HFF-Myc (cell line): ENCODE results near the gene CCDC80.

Experiments used
- DNase-seq: peaks from one replicate; pipeline ENCODE4 v3.0.0-alpha.2; 2011; ENCODE audit warnings: low read depth; ENCODE audit errors: extremely low read depth
- H3K4me3 ChIP-seq: replicated peaks from 2 replicates; pipeline ENCODE4 v1.5.1; 2011; ENCODE audit warnings: low read depth, mild to moderate bottlenecking, control low read depth, low read length
- TF ChIP-seq, protein P1 (sequence below): IDR thresholded peaks from 2 replicates; pipeline ENCODE4 v1.5.1; 2012; ENCODE audit warnings: mild to moderate bottlenecking, low read depth, low read length, control low read depth; ENCODE audit errors: missing control alignments

Gene CCDC80

DNA sequence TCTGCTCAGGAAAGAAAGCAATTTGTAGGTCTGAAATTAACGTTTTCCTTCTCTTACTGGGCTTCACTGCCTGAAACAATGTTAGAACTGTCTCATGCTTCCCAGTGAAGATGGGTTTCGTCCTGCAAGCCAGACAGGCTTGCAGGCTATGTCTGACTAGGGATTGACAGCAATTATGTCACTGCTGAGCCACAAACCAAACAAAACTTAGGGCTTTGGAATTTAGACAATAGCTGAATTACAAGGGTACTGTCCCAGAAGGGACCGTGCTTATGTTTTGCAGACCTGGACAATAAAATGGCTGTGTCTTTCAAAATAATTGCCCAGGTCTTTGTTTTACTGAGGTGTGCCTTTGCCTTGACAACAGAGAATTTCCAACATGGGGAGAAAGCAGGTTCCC is 46.3 kb upstream of the CCDC80 start:
- no peak for DNase-seq
- TF ChIP-seq, protein P1, sequence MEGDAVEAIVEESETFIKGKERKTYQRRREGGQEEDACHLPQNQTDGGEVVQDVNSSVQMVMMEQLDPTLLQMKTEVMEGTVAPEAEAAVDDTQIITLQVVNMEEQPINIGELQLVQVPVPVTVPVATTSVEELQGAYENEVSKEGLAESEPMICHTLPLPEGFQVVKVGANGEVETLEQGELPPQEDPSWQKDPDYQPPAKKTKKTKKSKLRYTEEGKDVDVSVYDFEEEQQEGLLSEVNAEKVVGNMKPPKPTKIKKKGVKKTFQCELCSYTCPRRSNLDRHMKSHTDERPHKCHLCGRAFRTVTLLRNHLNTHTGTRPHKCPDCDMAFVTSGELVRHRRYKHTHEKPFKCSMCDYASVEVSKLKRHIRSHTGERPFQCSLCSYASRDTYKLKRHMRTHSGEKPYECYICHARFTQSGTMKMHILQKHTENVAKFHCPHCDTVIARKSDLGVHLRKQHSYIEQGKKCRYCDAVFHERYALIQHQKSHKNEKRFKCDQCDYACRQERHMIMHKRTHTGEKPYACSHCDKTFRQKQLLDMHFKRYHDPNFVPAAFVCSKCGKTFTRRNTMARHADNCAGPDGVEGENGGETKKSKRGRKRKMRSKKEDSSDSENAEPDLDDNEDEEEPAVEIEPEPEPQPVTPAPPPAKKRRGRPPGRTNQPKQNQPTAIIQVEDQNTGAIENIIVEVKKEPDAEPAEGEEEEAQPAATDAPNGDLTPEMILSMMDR, result no peak
- no peak overlapping the region for H3K4me3 ChIP-seq

DNA sequence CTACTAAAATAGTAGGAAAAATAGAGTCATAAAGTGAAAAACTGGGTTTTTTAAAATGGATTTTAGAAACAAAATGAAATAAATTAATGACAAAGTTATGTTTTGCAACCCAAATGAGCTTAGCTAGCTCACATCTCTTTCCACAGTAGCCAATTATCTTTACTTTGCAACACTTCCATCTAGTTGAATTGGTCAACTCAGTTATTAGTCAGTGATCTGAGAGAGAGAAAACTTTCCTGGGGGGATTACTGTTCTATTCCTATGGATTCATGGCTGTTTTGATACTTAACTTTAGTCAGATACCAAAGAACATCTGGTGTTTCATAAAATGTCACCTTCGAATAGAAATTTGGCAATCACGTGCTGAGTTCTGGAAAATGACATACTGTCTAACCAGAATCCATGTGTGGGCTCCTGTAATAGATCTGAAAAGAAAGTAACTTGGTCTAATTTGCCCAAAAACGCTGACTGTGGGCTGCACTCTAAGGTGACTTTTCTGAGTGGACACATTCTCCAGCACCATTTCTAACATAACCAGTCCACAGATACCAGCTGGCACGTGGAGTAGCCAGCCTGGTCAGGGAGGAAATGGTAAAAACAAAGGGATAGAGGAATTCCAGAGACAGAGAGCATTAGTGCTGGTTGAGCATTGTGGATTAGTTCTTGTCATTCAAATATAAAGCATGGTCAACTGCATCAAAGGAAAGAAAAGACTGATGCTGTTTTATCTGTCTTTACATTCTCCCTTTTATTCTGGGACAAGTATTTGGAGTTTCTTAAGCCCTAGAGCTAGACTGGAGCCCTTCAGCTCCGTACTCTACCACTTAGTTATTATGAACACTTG is 45.2 kb upstream of the CCDC80 start:
- H3K4me3 ChIP-seq, result no peak overlapping the region
- TF ChIP-seq, protein P1, result no peak
- no peak for DNase-seq

DNA sequence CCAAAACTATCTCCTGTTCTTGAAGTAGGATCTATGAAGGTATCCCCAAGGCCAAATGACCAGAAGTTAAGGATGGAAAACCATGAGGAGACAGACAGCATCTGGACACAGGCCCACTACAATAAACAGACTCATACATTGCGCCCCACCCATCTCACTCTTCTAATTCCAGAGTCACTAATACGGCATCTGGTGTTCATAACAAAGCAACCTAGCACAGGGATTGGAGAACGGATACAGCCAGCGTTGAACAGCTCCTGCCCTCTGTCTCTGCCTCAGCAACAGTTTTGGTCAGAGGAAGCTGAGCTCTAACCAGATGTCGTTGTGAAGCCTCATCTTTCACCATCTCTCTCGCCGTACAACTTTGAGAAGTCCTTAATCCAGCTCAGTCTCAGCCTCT is 44.5 kb upstream of the CCDC80 start:
- DNase-seq, result peak; percentile 98
- H3K4me3 ChIP-seq, result no peak overlapping the region
- TF ChIP-seq, protein P1, result no peak

DNA sequence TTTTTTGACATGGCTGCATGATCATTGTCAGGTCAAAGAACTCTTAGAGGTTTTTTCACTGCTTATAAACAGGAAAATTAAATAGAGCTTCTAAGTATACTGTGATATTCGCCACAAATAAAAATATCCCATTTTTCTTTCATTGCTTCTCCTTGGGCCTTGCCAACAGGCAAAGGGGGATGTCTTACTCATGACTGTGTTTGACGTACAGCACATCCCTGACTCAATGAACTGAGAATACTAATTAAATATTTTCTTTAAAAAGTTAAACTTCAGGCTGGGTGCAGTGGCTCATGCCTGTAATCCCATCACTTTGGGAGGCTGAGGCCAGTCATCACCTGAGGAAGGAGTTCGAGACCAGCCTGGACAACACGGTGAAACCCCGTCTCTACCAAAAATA is 41.4 kb upstream of the CCDC80 start:
- DNase-seq, result no peak
- TF ChIP-seq, protein P1, result no peak
- no peak overlapping the region for H3K4me3 ChIP-seq

DNA sequence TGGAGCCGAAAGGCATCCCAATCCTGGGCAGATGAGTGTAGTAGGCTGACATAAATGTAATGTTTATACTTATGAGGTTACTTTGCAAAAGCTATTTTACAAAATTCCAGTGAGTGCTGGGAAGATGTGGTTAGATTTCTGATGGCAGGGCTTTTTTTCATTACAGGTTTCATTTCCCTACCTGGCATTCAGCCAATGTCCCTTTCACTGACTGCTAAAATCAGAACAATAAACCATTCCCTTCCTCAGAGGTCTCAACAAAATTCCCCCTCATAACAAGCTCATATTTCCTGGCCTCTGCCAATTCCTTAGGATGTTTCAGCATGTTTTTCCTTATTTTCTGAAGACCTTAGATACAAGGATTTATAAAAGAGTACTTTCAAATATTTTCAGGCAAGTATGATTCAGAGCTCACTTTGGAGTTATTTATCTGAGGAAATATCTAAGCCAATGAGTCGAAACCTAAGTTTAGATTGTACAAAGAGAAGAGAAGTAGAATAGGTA is 40.9 kb upstream of the CCDC80 start:
- peak; percentile 87 for DNase-seq

DNA sequence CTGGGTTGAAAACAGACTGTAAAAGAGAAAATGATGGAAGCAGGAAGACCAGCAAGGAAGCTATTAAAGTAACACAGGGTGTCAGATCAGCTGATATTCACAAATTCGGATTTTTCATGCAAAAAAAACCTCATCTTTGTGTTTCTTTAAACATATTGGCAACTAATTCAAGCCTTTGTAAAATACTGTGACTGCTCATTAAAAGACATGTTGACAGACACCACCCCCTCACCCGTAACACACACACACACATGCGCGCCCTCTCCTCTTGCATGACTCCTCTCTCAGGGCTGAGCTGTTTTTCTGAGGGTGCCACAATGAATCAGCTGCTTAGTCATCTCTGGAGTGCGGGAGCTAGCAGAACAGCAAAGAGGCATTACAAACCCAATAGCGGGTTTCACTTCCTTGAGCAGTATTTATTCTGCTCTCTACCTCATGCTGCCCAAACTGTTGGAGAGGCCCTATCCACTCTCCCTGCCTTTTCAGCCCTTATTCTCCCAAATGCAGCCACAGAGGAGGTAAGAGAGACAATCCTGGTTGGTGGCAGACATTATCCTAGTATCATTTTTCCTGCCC is 35.8 kb upstream of the CCDC80 start:
- DNase-seq, result peak; percentile 89
- H3K4me3 ChIP-seq, result no peak overlapping the region
- TF ChIP-seq, protein P1, result no peak

More for the DNA sequence above, 40.9 kb upstream of the CCDC80 start:
- H3K4me3 ChIP-seq, result no peak overlapping the region
- TF ChIP-seq, protein P1, result no peak
